Measurements from ENCODE around the gene LRRC1.

LRRC1 gene

GRCh38 chr6:53825532-53826321, 30.9 kb downstream of the LRRC1 start:
- no peak for TF ChIP-seq CTCF (IDR thresholded peaks at IDR 0.05; ENCODE audit: poor library complexity, severe bottlenecking)
- ATAC-seq (ENCODE audit: low read depth) (no peak), DNase-seq (ENCODE audit: low spot score) (no peak)
- Histone ChIP-seq H3K4me1 (ENCODE audit: insufficient read depth, poor library complexity, severe bottlenecking) (peaks cover 29% of the 10 kb centered on the region), H3K9me3 (ENCODE audit: severe bottlenecking) (no peaks in the 10 kb centered on the region), H3K27ac (ENCODE audit: poor library complexity, severe bottlenecking) (no peak overlapping the region), H3K36me3 (ENCODE audit: low read depth) (no peaks in the 10 kb centered on the region), H3K4me3 (ENCODE audit: severe bottlenecking) (no peak overlapping the region), H3K27me3 (ENCODE audit: insufficient read depth, poor library complexity, severe bottlenecking) (no peaks in the 10 kb centered on the region)

GRCh38 chr6:53827531-53827930, 32.7 kb downstream of the LRRC1 start:
- no peak overlapping the region for H3K4me3 ChIP-seq (ENCODE audit: severe bottlenecking)
- peak overlapping the region; percentile 36 for H3K27ac ChIP-seq (ENCODE audit: poor library complexity, severe bottlenecking)
- peaks cover 33% of the 10 kb centered on the region for H3K4me1 ChIP-seq (ENCODE audit: insufficient read depth, poor library complexity, severe bottlenecking)
- no peaks in the 10 kb centered on the region for H3K9me3 ChIP-seq (ENCODE audit: severe bottlenecking)
- 0 out of 3 replicates have a peak, but pooled peaks have one; percentile 33 for ATAC-seq (ENCODE audit: low read depth)
- H3K36me3 ChIP-seq (ENCODE audit: low read depth), result no peaks in the 10 kb centered on the region
- no peak for DNase-seq (ENCODE audit: low spot score)
- H3K27me3 ChIP-seq (ENCODE audit: insufficient read depth, poor library complexity, severe bottlenecking), result no peaks in the 10 kb centered on the region
- no peak for TF ChIP-seq CTCF (IDR thresholded peaks at IDR 0.05; ENCODE audit: poor library complexity, severe bottlenecking)

GRCh38 chr6:53828215-53828614, 33.4 kb downstream of the LRRC1 start:
- no peaks in the 10 kb centered on the region for H3K27me3 ChIP-seq (ENCODE audit: insufficient read depth, poor library complexity, severe bottlenecking)
- DNase-seq (ENCODE audit: low spot score) (no peak), ATAC-seq (ENCODE audit: low read depth) (peak; percentile 21; the same call in 1 of the 3 replicates)
- H3K4me1 ChIP-seq (ENCODE audit: insufficient read depth, poor library complexity, severe bottlenecking), result peaks cover 37% of the 10 kb centered on the region
- H3K4me3 ChIP-seq (ENCODE audit: severe bottlenecking), result no peak overlapping the region
- no peaks in the 10 kb centered on the region for H3K9me3 ChIP-seq (ENCODE audit: severe bottlenecking)
- peak overlapping the region; percentile 36 for H3K27ac ChIP-seq (ENCODE audit: poor library complexity, severe bottlenecking)
- TF ChIP-seq CTCF (IDR thresholded peaks at IDR 0.05; ENCODE audit: poor library complexity, severe bottlenecking), result no peak
- H3K36me3 ChIP-seq (ENCODE audit: low read depth), result no peaks in the 10 kb centered on the region

- no peak for DNase-seq (ENCODE audit: low spot score)
- H3K4me1 ChIP-seq (ENCODE audit: insufficient read depth, poor library complexity, severe bottlenecking), result peaks cover 37% of the 10 kb centered on the region
Measured at GRCh38 chr6:53828966-53829697, 34.3 kb downstream of the LRRC1 start.

More at GRCh38 chr6:53828966-53829697, 34.3 kb downstream of the LRRC1 start:
- no peaks in the 10 kb centered on the region for H3K36me3 ChIP-seq (ENCODE audit: low read depth)
- no peak overlapping the region for H3K27ac ChIP-seq (ENCODE audit: poor library complexity, severe bottlenecking)
- no peak overlapping the region for H3K4me3 ChIP-seq (ENCODE audit: severe bottlenecking)
- no peak for TF ChIP-seq CTCF (IDR thresholded peaks at IDR 0.05; ENCODE audit: poor library complexity, severe bottlenecking)
- no peaks in the 10 kb centered on the region for H3K9me3 ChIP-seq (ENCODE audit: severe bottlenecking)
- ATAC-seq (ENCODE audit: low read depth), result no peak
- no peaks in the 10 kb centered on the region for H3K27me3 ChIP-seq (ENCODE audit: insufficient read depth, poor library complexity, severe bottlenecking)

All from RWPE2 (cell line).